Panc1 (cell line): ENCODE results near the gene OR5K4. TPM values are rescaled to one million over a fixed set of nuclear protein-coding genes. Genes with fewer than 3 reads are reported as not detected.
"Not testable (repeated sequence)": the region's sequence is repeated elsewhere in the genome, so short reads cannot be mapped to it uniquely, and the experiment has no call there.

Source experiments
- ATAC-seq: fragments of 200-7000 bp; cut with Tn5 transposase; 2 replicates; pipeline ENCODE4 v1.9.1; 2020; ENCODE audit warnings: mild to moderate bottlenecking, moderate library complexity
- BruUV-seq: library from RNA; stranded (reverse); fragments of 400-500 nt; replicated peaks from 2 replicates; lab custom pipeline; 2021; lab: Mats Ljungman, UMichigan
- CTCF ChIA-PET: fragments of 300-600 bp; sonication (Branson Sonifier 250); formaldehyde crosslinking; loops from one replicate; lab custom pipeline; 2022; ENCODE audit warnings: antibody characterized with exemption; lab: Charles Lee
- POLR2A ChIA-PET: fragments of 300-600 bp; sonication (Branson Sonifier 250); formaldehyde crosslinking; loops from one replicate; lab custom pipeline; 2022; ENCODE audit warnings: antibody characterized with exemption; lab: Charles Lee
- DNase-seq: peaks from one replicate; pipeline ENCODE4 v3.0.0-alpha.2; 2010; ENCODE audit warnings: low read depth, low spot score
- H3K27ac ChIP-seq: 2 replicates; pipeline ENCODE4 v1.5.1; 2011; ENCODE audit warnings: mild to moderate bottlenecking, low read length, inconsistent platforms
- H3K27me3 ChIP-seq: fragments of 200-500 bp; sonication (Bioruptor generic); 2 replicates; pipeline ENCODE4 v1.6.0; 2014; ENCODE audit warnings: low read length, inconsistent platforms; ENCODE audit not compliant: control insufficient read depth, insufficient read depth
- H3K36me3 ChIP-seq: fragments of 200-500 bp; sonication (Bioruptor generic); 2 replicates; pipeline ENCODE4 v1.5.1; 2014; ENCODE audit warnings: inconsistent platforms, mild to moderate bottlenecking, low read length, moderate library complexity; ENCODE audit not compliant: control insufficient read depth, insufficient read depth
- H3K4me1 ChIP-seq: 2 replicates; pipeline ENCODE4 v1.5.1; 2011; ENCODE audit warnings: inconsistent platforms, mild to moderate bottlenecking, low read length, moderate library complexity; ENCODE audit not compliant: control insufficient read depth, insufficient read depth
- H3K4me3 ChIP-seq, 2 experiments: 2 replicates each; pipeline ENCODE4 v1.5.1; 2011 to 2012; ENCODE audit warnings: low read depth in 2 of 2, low read length in 2 of 2, mild to moderate bottlenecking in 2 of 2, inconsistent platforms in 1 of 2, moderate library complexity in 1 of 2
- H3K9me3 ChIP-seq: fragments of 200-500 bp; sonication (Bioruptor generic); 2 replicates; pipeline ENCODE4 v1.5.1; 2014; ENCODE audit warnings: low read depth, mild to moderate bottlenecking, inconsistent platforms, low read length, moderate library complexity; ENCODE audit not compliant: control insufficient read depth, insufficient read depth
- CTCF ChIP-seq: fragments of 450-650 bp; IDR thresholded peaks from 2 replicates; pipeline ENCODE4 v1.5.1; 2017; ENCODE audit warnings: mild to moderate bottlenecking
- POLR2AphosphoS5 ChIP-seq: IDR thresholded peaks from 2 replicates; pipeline ENCODE4 v1.6.1; 2012; ENCODE audit warnings: mild to moderate bottlenecking, low read depth, low read length, moderate library complexity
- SIN3A ChIP-seq: IDR thresholded peaks from 2 replicates; pipeline ENCODE4 v1.6.1; 2012; ENCODE audit warnings: low read depth, mild to moderate bottlenecking, low read length, moderate library complexity, borderline replicate concordance; ENCODE audit not compliant: insufficient read depth
- TCF7L2 ChIP-seq: IDR thresholded peaks from 2 replicates; pipeline ENCODE4 v1.6.1; 2011; ENCODE audit warnings: mild to moderate bottlenecking, low read depth, low read length, inconsistent platforms
- in situ Hi-C: cut with HindIII; loops from 2 replicates; pipeline ENCODE4 v1.10.0; 2016; ENCODE audit warnings: low sequenced_read_pairs, low pct_unique_long_range_greater_than_20kb
- intact Hi-C: fragments of 100-400 bp; cut with micrococcal nuclease; formaldehyde crosslinking; loops from one replicate; pipeline ENCODE4 v1.10.0; 2022; ENCODE audit not compliant: unreplicated experiment
- total RNA-seq: library from RNA; stranded (reverse); gene quantifications from one replicate; pipeline ENCODE4 v1.2.1, GENCODE V29; 2021; ENCODE audit not compliant: unreplicated experiment
- TF ChIP-seq, protein P1 (sequence below), 2 experiments: IDR thresholded peaks; 2 replicates each; pipeline ENCODE4 v1.6.1; 2011 to 2012; ENCODE audit warnings: low read depth in 2 of 2, control low read depth in 1 of 2, low read length in 1 of 2, mild to moderate bottlenecking in 1 of 2, moderate library complexity in 1 of 2; ENCODE audit not compliant: insufficient read depth in 1 of 2

OR5K4 gene
- total RNA-seq, 1 experiment from 2014 or later = not detected

DNA sequence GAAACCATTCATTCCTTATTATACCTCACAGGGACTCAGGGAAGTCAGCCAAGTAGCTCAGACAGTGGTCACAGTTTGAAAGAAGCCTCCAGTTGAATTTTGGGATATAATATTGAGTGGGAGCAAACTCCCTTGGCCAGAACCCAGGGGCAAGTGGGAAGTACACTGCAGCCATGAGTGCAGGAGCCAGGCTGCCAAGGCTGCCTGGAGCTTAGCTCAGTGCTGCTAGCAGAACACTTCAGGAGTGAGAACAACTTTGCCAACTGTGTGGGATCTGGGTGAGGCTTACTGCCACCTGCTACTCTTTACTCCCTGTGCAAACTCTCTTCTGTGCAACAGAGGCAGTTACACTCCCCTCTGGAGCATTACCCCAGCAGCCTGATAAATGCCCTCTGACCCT, 41.4 kb downstream of the OR5K4 start:
- H3K9me3 ChIP-seq = no peaks in the 10 kb centered on the region
- in situ Hi-C loops (no loop called here), intact Hi-C loops (no loop called here)
- ATAC-seq (no peak), DNase-seq (no peak)
- no peaks in the 10 kb centered on the region for H3K27me3 ChIP-seq
- H3K4me3 ChIP-seq = no peak overlapping the region
- H3K27ac ChIP-seq = no peak overlapping the region
- no TSS peak for BruUV-seq
- TF ChIP-seq TCF7L2 = no peak
- TF ChIP-seq, protein P1, sequence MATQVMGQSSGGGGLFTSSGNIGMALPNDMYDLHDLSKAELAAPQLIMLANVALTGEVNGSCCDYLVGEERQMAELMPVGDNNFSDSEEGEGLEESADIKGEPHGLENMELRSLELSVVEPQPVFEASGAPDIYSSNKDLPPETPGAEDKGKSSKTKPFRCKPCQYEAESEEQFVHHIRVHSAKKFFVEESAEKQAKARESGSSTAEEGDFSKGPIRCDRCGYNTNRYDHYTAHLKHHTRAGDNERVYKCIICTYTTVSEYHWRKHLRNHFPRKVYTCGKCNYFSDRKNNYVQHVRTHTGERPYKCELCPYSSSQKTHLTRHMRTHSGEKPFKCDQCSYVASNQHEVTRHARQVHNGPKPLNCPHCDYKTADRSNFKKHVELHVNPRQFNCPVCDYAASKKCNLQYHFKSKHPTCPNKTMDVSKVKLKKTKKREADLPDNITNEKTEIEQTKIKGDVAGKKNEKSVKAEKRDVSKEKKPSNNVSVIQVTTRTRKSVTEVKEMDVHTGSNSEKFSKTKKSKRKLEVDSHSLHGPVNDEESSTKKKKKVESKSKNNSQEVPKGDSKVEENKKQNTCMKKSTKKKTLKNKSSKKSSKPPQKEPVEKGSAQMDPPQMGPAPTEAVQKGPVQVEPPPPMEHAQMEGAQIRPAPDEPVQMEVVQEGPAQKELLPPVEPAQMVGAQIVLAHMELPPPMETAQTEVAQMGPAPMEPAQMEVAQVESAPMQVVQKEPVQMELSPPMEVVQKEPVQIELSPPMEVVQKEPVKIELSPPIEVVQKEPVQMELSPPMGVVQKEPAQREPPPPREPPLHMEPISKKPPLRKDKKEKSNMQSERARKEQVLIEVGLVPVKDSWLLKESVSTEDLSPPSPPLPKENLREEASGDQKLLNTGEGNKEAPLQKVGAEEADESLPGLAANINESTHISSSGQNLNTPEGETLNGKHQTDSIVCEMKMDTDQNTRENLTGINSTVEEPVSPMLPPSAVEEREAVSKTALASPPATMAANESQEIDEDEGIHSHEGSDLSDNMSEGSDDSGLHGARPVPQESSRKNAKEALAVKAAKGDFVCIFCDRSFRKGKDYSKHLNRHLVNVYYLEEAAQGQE (IDR thresholded peaks at IDR 0.05; ENCODE audit: insufficient read depth in 1 of 2, low read depth in 2 of 2, low read length in 1 of 2) = no peak
- TF ChIP-seq SIN3A = no peak
- TF ChIP-seq POLR2AphosphoS5 = no peak
- TF ChIP-seq CTCF = no peak
- no peaks in the 10 kb centered on the region for H3K4me1 ChIP-seq
- no peaks in the 10 kb centered on the region for H3K36me3 ChIP-seq
- CTCF ChIA-PET = no interaction called here
- POLR2A ChIA-PET = no interaction called here

DNA sequence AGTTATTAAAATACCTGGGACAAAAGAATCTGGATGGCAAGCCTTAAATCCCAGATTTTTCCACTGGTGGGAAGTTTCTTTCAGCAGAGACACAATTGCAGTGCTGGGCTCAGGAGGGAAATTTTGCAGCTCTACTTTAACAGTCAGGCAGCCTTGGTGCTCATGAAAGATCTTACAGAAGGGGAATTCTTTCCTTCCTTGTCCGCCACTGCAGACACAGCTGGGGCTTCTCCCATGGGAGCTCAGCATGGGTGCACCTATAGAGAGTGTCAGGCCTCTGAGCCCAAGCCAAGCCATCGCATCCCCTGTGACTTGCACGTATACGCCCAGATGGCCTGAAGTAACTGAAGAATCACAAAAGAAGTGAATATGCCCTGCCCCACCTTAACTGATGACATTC, 42.8 kb downstream of the OR5K4 start:
- H3K27me3 ChIP-seq, H3K36me3 ChIP-seq, intact Hi-C loops, CTCF ChIA-PET, H3K9me3 ChIP-seq, ATAC-seq, BruUV-seq, POLR2A ChIA-PET, H3K4me1 ChIP-seq, H3K27ac ChIP-seq, in situ Hi-C loops, DNase-seq, H3K4me3 ChIP-seq: not testable (repeated sequence)

DNA sequence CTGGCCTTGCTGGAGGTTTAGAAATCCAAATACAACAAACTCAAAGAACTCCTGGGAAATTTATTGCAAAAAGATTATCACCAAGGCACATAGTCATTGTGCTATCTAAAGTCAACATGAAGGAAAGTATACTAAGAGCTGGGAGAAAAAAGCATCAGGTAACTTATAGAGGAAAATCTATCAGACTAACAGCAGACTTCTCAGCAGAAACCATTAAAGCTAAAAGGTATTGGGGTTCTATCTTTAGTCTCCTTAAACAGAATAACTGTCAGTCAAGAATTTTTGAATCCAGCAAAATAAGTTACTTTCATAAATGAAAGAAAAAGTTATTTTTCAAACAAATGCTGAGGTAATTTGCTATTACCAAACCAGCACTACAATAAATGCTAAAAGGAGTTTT, 44.9 kb downstream of the OR5K4 start:
- BruUV-seq = no TSS peak
- Histone ChIP-seq H3K9me3 (no peaks in the 10 kb centered on the region), H3K4me1 (no peaks in the 10 kb centered on the region), H3K36me3 (no peaks in the 10 kb centered on the region), H3K27ac (no peak overlapping the region), H3K4me3 (no peak overlapping the region), H3K27me3 (no peaks in the 10 kb centered on the region)
- TF ChIP-seq POLR2AphosphoS5 (no peak), CTCF (no peak), TCF7L2 (no peak), SIN3A (no peak)
- TF ChIP-seq, protein P1 (IDR thresholded peaks at IDR 0.05; ENCODE audit: insufficient read depth in 1 of 2, low read depth in 2 of 2, low read length in 1 of 2) = no peak
- POLR2A ChIA-PET = no interaction called here
- no peak for ATAC-seq
- DNase-seq = no peak
- CTCF ChIA-PET = no interaction called here
- intact Hi-C loops (no loop called here), in situ Hi-C loops (no loop called here)
